Measurements from ENCODE around the gene CLCN4.

- TF ChIP-seq CTCF (IDR thresholded peaks at IDR 0.05), result no peak
- TF ChIP-seq EP300 (IDR thresholded peaks at IDR 0.05), result no peak
Observed at GRCh38 chrX:10259716-10260115, 102.9 kb downstream of the CLCN4 start.

Measured in ovary (tissue), 3 donors.